Mammary epithelial cell (primary cell): ENCODE data around the gene TRERF1.

Experiments
- EZH2 ChIP-seq: IDR thresholded peaks from 2 replicates; pipeline ENCODE4 v1.6.1; 2012; ENCODE audit warnings: low read length, inconsistent platforms, borderline replicate concordance
- TF ChIP-seq, protein P1 (sequence below), 2 donors: IDR thresholded peaks in 1 of 2; conservative IDR thresholded peaks in 1 of 2; 2 replicates each; pipeline ENCODE4 v1.5.1; 2011 to 2012; ENCODE audit warnings: inconsistent platforms in 2 of 2, low read length in 2 of 2, mild to moderate bottlenecking in 2 of 2, control low read depth in 1 of 2, low read depth in 1 of 2; ENCODE audit not compliant: insufficient read depth in 1 of 2; ENCODE audit errors: extremely low read depth in 1 of 2

DNA sequence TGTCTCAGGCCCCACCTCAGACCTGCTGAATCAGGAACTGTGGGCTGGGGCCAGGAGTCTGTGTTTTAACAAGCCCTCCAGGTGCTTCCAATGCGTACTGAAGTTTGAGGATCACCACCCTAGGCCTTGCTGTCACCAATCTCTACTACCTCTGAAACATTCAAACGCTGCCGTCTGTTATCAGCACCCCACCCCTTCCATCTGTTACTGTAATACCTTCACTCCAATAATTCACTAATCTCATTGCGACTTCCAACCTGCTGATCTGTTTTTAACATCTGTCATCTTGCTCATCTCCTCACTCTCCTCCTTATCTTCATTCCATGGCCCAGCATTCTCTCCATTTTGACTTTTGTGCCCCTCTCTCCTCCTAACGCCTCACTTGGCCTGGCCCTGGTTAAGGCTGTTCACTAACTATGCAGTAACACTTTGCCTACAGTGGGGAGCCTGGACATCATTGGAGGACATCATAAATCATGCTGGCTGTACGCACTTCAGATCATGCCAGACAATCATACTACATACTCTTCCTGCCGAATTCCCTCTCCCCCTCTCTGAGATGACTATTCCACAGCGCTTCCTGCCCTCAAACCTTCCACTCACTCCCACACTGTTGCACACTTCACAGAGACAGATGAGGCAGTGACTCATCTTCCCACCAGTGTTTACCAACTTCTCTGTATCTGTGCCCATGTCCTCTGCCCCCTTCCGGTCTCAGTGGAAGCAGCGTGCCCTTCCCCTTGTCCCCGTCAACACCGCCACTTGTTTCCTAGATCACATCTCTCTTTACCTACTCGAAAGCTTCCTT, 254.0 kb downstream of the TRERF1 start:
- no peak for TF ChIP-seq EZH2
- TF ChIP-seq, protein P1, sequence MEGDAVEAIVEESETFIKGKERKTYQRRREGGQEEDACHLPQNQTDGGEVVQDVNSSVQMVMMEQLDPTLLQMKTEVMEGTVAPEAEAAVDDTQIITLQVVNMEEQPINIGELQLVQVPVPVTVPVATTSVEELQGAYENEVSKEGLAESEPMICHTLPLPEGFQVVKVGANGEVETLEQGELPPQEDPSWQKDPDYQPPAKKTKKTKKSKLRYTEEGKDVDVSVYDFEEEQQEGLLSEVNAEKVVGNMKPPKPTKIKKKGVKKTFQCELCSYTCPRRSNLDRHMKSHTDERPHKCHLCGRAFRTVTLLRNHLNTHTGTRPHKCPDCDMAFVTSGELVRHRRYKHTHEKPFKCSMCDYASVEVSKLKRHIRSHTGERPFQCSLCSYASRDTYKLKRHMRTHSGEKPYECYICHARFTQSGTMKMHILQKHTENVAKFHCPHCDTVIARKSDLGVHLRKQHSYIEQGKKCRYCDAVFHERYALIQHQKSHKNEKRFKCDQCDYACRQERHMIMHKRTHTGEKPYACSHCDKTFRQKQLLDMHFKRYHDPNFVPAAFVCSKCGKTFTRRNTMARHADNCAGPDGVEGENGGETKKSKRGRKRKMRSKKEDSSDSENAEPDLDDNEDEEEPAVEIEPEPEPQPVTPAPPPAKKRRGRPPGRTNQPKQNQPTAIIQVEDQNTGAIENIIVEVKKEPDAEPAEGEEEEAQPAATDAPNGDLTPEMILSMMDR (conservative IDR thresholded peaks at IDR 0.05 in 1 of 2, IDR thresholded peaks at IDR 0.05 in 1 of 2; ENCODE audit: extremely low read depth in 1 of 2, insufficient read depth in 1 of 2, low read depth in 1 of 2, low read length in 2 of 2), result no peak
